Glomerular visceral epithelial cell (primary cell): ENCODE results near the gene SPSB3.

Experiments used
- DNase-seq: peaks from one replicate; pipeline ENCODE4 v3.0.0-alpha.2; 2016; ENCODE audit errors: extremely low spot score

SPSB3 gene

DNA sequence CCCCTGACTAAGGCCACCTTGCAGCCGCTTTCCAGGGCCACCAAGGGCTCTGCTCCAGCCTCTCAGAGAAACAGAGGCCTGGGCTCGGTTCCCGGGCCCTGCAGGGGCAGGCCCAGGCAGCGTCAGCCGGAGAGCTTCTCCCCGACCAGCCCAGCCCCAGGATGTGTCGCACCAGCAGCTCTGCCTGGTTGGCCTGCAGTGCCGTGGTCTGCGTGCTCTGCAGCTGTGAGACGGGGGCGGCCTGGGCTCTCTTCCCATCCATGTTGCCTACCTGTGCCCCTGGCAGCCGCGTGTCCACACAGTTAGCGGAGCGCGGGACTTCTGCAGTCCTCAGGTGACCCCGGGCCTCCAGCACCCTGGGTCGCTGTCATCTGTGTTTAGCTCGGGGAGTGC, 6.3 kb upstream of the SPSB3 start:
- DNase-seq: no peak

DNA sequence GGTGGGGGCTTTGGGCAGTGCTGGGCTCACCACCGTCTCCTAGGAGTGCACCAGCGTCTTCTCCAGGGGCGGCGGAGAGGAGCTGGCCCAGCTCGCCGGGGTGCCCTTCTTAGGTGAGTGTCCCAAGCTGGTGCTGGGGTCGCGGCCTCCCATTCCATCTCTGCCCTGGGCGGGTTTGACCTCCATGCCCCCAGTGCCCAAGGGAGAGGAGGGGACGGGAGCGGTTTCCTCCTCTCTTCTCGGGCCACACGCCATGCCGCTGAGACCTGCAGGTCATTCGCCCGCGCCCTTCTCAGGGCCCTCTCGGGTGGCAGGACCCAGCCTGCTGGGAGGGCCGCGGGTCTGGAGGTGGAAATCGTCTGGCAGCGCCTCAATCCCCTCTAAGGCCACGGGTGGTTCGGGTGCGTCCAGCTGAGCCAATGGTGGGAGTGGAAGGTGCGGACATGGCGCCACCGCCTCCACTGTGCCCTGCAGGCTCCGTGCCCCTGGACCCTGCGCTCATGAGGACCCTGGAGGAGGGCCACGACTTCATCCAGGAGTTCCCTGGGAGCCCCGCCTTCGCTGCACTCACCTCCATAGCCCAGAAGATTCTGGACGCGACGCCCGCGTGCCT, 5.8 kb upstream of the SPSB3 start:
- no peak for DNase-seq

DNA sequence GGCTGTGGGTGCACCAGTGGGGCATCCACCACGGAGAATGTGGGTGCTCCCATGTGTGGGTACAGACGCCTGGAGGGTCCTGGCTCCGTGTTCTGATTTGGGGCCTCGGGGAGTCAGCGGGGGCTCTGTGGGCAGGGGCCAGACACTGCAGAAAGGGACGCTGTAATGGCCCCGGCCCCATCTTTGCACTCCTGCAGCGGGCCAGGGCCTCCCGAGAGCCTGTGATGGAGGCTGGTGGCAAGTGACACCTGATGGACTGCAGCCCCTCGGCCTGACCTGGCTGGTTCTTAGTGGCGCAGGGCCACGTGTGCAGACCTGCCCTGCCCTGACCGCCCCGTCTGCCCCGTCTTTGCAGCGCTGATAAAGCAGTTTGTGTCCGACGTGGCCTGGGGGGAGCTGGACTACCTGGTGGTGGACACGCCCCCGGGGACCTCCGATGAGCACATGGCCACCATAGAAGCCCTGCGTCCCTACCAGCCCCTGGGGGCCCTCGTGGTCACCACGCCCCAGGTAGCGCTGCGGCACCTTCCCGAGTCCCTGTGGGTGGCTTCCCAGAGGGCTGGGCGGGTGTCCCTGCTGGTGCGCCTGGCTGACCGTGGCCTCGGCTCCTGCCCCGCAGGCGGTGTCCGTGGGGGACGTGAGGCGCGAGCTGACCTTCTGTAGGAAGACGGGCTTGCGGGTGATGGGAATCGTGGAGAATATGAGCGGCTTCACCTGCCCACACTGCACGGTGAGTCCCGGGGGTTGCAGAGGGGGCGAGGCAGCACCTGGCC, 5.1 kb upstream of the SPSB3 start:
- no peak for DNase-seq

DNA sequence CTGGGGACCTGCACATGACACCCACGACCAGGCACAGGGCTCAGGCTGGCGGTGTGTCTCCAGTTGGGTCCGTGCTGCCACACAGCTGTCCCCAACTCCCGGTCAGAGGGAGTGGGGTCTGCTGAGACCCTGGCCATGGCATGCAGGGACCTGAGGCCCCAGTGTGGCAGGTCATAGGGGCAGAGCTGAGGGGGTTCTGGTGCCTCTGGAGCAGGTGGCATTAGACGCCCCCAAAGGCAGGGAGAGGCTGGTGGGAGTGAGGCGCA, 4.6 kb upstream of the SPSB3 start:
- DNase-seq: no peak

DNA sequence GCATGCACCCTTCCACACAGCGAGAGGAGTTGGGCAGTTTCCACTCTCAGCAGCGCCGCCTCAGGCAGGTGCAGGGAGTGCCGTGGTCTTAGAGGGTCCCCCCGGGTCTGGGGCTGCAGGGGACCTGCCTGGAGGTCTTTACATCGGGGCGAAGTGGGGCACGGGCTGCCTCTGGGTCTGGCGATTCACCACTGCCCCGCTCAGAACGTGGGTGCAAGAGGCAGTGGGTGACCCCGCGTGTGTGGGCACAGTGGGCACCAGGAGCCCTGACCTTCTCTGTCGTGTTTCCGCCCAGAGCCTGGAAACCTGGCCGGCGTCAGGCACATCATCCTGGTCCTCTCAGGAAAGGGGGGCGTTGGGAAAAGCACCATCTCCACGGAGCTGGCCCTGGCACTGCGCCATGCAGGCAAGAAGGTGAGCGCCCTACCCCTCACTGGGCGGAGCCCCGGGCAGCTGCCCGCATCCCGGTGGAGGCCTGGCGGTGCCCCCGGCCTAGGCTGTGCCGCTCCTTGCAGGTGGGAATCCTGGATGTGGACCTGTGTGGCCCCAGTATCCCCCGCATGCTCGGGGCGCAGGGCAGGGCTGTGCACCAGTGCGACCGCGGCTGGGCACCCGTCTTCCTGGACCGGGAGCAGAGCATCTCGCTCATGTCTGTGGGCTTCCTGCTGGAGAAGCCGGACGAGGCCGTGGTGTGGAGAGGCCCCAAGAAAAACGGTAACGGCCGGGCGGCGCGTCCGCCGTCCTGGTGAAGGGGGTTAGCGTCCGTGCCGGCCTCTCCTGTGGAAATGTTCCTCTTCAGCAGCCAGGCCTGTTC, 4.1 kb upstream of the SPSB3 start:
- DNase-seq: no peak

DNA sequence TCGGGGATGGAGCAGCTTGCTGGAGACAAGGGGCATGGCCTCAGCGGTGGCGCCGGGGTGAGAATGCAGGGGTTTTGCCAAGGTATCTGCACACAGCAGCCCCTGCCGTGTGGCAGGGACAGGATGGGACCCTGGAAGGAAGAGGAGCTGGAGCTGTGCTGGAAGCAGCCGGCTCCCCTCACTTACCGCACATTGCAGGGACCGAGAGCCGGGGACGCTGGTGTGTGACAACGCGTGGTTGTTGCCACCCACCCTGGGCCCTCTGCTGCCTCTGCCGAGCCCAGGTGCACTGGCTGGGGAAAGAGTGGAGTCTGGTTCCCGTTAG, 3.4 kb upstream of the SPSB3 start:
- DNase-seq: no peak

DNA sequence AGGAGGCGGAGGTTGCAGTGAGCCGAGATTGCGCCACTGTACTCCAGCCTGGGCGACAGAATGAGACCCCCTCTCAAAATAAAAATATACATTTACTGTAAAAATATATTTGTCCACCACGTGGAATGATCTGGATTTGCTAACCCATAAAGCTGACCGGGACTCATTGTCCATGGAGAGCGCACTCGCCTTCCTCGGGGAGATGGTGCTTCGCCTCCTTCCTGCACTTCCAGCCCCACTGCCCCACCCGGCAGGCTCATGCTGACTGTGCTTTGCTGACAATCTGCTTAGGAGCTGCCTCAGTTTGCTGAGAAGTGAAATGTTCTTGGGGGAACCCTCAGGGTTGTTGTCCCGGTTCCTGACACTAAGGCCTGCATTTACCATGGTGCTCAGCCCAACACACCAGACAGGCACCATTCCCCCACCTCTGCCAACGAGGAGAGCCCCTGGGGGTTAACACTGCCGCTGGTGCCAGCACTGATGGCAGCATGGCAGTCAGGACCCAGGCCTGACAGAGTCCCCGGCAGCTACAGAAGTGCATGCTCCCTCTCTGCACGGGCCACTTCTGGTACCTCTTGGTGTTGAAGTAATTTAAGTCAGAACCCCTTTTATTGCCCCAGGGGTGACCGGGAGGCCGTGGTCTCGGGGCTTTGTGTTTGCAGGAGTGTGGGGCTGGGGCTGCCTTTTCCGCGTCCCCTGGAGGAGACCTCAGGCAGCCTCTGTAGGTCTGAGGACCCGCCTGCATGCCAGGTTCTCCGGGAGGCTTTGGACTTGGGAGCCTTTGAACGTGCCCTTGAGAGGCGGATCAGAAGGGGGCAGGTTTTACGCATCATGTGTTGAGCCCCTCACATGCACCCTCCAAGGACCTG, 2.8 kb upstream of the SPSB3 start:
- no peak for DNase-seq

DNA sequence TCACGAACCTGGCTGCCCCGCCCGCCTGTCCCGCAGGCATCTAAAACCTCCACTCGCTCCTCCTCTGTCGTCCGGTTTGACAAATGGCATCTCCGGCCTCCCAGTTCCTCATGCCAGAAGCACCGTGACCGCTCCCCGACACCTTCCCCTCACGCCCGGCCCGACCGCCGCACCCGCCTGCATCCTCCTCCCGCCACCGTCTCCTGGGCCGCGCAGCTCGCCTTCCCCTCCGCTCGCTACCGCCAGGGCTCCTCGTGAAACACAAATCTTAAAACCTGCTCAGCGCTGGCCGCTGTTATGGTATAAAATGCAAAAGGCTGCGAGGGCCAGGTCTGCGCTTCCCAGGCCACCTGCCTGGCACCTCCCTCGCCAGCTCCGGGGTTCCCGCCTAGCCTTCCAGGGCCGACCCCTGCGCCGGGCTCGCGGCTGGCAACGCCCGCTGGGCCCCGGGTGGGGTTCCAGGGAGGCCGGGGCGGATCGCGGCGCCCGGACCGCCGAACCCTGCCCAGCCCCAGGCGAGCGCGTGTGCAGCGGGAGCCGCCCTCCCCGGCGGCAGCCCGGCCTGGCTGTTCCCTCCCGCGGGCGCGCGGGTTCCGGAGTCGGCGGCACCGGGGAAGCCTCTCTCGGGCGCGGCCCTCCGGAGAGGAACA, 488 bp downstream of the SPSB3 start:
- peak; percentile 43 for DNase-seq

DNA sequence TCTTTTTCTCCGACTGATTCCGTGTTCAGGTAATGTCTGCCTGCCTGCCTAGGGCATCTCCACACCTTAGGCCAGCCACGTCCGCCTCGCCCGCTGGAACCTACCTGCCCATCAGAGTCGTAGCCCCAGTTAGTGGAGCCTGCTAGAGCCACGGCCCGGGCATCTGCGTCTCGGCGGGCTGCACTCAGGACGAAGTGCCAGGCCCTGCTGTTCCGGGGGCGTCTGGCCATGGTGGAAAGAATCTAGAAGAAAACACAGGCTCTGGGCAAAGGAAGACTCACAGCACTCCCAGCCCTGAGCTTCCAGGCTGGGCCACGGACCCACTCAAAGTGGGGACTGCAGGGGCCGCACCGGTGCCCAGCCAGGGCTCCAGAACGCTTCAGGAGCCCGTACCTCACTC, 1.1 kb downstream of the SPSB3 start:
- DNase-seq: no peak

DNA sequence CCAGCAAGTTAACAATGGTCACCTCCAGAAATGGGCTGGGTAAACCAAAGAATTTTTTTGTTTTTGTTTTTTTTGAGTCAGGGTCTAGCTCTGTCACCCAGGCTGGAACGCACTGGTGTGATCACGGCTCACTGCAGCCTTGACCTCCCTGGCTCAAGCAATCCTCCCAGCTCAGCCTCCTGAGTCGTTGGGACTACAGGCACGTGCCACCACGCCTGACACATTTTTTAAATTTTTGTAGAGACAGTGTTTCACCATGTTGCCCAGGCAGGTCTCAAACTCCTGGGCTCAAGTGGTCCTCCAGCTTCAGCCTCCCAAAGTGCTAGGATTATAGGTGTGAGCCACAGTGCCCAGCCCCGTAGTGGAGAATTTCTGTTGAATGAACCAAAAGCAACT, 1.7 kb downstream of the SPSB3 start:
- DNase-seq: no peak

DNA sequence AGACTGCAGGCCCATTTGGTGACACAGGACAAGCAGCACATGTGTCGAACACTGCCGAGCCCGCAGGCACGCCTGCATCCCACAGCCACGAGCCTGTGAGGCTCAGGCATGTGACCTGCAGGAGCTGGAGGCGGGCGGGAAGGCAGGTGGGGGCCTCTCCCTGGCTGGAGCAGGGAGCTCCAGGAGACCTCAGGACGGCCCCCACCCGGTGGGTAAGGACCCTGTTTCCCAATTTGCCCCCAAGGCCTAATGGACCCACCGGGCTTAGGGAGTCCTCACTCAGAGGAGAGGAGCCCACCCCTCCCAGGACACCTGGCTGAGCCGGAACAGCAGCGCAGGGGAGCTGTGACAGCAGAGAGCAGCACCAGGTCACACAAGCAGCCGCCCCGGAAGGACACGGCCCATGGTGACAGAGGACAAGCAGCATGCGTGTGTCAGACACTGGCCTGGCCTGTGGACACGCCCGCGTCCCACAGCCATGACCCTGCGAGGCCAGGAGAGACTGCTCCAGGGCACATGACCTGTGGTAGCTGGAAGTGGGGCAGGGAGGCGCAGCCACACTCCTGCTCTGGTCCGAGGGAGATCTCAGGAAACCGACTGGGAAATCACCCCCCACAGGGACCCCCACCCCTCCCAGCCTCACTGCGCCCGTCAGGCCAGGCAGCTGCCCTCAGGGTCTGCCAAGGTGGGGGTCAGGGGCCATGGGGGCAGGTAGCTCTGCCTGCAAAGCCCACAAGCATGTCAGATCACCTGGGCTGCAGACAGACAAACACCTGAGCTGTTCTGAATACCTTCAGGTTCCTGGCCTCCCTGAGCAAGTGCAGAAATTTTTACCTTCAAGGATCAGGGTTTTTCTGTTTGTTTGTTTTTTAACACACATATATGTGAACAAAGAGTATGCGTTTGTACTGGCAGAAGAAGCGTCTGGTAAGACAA, 2.4 kb downstream of the SPSB3 start:
- no peak for DNase-seq

DNA sequence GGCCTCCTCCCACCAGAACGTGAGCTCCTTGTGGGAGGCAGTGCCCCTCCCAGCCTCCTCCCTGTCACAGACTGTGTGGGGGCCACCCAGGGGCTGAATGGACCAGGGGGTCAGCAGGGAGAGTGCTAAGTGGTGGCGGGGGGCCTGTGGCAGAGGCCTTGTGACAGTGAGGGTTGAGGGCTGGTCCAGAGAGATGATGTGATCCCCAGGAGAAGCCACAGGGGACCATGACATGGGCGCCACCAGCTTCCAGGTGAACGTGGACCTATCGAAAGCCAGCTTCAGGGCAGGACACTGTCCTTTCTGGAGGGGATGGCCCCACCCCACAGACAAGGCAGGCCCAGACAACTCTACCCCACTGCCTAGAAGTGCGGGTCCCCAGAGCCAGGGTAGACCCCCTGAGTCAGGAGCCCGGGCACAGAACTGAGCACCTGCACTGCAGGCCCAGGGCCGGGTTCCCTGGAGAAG, 3.1 kb downstream of the SPSB3 start:
- DNase-seq: no peak

DNA sequence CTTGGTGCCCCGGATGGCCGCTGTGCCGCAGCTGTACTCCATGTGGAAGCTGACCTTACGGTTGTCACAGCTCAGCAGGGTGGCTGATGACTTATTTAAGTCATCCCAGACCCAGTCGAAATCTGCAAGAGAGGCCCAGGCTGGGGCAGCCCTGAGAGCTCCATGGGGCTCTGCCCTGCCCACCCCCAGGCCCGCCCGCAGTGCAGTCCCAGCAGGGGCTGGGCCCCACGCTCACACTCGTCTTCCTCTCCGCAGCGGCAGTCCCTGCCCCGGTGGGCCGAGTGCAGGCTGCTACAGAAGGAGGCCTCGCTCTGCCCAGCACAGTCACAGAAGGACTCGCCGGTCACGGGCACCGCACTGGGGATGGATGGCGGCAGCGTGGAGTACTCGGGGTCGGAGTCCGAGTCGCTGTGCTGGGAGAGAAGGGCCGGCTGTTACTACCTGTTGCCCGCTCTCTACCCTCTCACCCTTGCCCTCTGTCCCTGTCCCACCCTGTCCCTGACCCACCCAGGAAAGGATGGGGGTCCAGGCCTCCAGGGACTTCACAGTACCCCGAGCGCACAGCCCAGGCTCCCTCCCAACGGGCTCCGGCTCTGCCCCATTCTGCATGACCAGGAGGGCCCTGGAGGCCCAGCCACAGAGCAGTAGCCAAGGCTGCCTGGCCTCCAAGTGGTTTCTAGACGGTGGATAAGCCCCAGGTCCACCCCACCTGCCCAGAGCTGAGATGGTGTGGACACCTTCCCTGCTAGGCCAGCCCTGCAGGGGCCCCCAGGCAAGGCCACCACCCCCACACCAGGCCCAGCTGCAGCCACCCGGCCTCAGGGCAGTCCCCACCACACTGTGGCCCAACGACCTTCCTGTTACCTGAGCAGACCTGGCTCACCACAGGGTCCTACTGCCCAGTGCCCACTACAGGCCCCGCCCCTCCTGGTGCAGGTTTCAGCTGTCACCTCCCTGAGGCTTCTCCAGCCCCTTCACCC, 3.9 kb downstream of the SPSB3 start:
- no peak for DNase-seq

DNA sequence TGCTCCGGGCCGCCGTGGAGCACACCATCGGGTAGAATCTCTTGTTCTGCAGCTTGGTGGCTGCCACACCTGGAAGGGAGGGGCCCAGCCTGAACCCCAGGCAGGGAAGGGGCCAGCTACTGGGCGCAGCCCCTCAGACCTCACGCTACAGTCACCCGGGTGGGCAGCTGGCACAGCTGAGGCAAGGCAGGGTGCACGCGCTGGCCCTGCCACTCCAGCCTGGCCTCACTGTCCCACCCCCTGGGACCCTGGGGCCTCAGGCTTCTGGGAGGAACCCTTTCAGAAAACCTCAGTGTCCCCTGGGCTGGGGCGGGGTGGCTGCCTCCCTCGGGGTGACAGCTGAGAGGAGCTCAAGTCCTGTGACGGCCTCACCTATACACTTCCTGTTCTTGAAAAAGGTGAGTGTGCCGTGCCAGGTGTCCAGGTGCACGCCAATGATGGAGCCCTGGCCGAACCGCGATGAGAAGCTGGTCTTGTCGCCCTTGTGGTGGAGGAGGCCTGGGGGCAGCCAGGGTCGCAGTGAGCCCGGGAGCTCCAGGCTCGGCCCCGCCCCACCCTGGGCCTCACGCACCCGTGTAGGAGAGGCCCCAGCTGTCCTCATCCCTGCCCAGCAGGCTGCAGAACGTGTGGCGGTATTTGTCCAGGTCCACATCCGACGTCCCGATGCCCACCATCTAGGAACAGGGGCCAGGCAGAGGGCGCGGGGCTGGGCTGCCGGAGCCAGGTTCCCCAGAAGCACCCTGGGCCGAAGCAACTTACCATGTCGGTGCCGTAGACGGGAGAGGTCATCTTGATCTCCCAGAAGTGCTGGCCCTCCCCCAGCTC, 4.8 kb downstream of the SPSB3 start:
- DNase-seq: no peak

DNA sequence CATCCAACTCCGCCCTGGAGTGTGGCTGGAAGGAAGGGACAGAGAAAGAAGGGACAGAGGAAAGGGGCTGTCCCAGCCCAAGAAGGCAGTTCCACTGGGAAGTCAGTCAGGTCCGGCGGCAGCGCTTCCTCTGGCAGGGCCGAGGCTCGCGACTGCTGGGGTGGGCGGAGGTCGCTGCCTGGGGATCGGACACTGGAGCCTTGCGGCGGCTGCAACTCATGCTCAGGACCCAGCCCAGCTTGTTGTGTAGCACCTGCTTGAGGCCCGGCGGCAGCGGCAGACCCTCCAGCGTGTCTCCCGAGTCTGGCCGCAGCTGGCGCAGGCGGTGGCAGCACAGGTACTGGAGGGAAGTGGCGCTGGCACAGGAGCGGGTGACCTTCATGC, 5.4 kb downstream of the SPSB3 start:
- DNase-seq: no peak

DNA sequence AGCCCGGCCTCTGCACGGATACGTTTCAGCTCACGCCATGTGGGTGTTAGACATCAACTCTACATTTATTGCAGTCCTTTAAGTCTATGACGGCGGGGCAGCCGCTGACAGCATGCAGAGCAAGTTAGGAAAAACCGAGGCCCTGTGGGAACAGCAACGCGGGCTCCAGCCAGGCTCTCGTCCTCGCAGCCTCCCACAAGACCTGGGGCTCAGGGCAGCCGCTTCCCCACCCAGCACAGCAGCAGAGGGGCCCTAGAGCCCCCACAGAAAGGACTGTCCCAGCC, 5.8 kb downstream of the SPSB3 start:
- DNase-seq: no peak

DNA sequence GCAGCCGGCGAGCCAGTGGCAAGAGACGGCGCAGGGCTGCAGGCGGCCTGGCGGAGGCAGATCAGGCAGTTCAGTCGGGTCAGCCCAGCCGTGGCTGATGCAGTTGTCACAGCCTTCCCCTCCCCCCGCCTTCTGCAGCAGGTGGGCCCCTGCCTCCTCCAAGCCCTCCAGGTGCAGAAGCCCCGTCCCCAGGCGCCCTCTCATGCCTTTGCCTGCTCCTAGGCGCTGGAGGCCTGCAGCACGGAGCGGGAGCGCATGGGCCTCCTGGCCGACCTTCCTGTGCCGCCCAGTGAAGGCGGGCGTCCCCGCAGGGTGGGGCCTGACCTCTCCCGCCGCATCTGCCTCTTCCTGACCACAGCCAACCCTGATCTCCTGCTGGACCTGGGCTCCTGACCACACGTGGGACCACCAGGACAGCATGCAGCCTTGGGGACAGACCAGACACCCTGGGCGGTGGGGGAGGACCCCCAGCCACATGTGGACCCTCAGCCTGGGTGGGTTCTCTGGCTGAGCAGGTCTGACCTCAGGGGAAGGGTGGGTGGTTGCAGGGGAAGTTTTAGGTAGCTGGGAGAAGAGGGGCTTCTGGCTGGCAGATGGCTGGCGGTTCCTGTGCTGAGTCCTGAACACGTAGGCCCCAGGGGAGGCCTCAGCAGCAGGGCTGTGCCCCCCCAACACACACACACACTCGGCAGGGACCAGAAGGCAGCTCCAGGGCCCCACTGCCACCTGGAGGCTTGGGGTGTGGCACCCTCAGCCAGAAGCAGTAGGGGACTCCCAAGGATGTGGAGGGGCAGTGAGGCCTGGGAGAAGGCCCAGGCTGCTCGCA, 6.3 kb downstream of the SPSB3 start:
- no peak for DNase-seq
